Adrenal gland (tissue), 12 donors: ENCODE results near the gene MIOX. TPM values are rescaled to one million over a fixed set of nuclear protein-coding genes. Genes with fewer than 3 reads are reported as not detected.

Experiments
- DNase-seq, 7 donors: peaks; one replicate each; pipeline ENCODE4 v3.0.0-alpha.2; 2019 to 2020
- H3K27ac ChIP-seq, 5 donors: fragments of 200-600 bp; sonication (generic) in 4 of 5; 1 replicate in 3 of 5; 2 replicates in 2 of 5; pipeline versions ENCODE4 v1.5.1 to v1.8.0; 2016 to 2020; ENCODE audit warnings: mild to moderate bottlenecking in 1 of 5
- H3K27me3 ChIP-seq: fragments of 200-600 bp; 2 replicates; pipeline ENCODE4 v1.8.0; 2021
- H3K36me3 ChIP-seq, 2 donors: fragments of 200-600 bp; replicated peaks in 1 of 2; 1 replicate in 1 of 2; 2 replicates in 1 of 2; pipeline versions ENCODE4 v1.5.1 to v1.8.0; 2018 to 2022
- H3K4me1 ChIP-seq, 2 donors: fragments of 200-600 bp; replicated peaks in 1 of 2; 1 replicate in 1 of 2; 2 replicates in 1 of 2; pipeline versions ENCODE4 v1.5.1 to v1.8.0; 2018 to 2021
- H3K4me3 ChIP-seq, 4 donors: fragments of 200-600 bp; sonication (generic) in 3 of 4; one replicate each; pipeline ENCODE4 v1.5.1; 2016 to 2018
- H3K9me3 ChIP-seq, 3 donors: fragments of 200-600 bp; sonication (generic) in 1 of 3; replicated peaks in 1 of 3; 1 replicate in 2 of 3; 2 replicates in 1 of 3; pipeline versions ENCODE4 v1.5.1 to v1.8.0; 2016 to 2021
- CTCF ChIP-seq, 6 experiments: fragments of 450-650 bp in 4 of 6; fragments of 200-600 bp in 2 of 6; sonication (generic) in 1 of 6; IDR thresholded peaks; 1 replicate in 5 of 6; 2 replicates in 1 of 6; pipeline versions ENCODE4 v1.5.1 to v1.8.0; 2016 to 2021; ENCODE audit warnings: antibody characterized with exemption in 6 of 6, mild to moderate bottlenecking in 2 of 6, moderate library complexity in 1 of 6
- POLR2A ChIP-seq, 2 donors: fragments of 450-650 bp; IDR thresholded peaks; one replicate each; pipeline ENCODE4 v1.6.1; 2017; ENCODE audit warnings: antibody characterized with exemption in 2 of 2, mild to moderate bottlenecking in 2 of 2, moderate library complexity in 1 of 2
- WGBS, 4 donors: extraction: QIAGEN DNeasy Blood & Tissue Kit in 2 of 4; methylation state at CpG; one replicate each; pipeline versions ENCODE4 v1.1.5 to v1.1.7; 2013 to 2017; 5-methylcytosine and 5-hydroxymethylcytosine counted together
- intact Hi-C, 2 donors: fragments of 100-400 bp; cut with DNase I; formaldehyde crosslinking; loops; one replicate each; pipeline versions ENCODE4 v1.14.1 to v1.15.0; 2022 to 2023
- polyA plus RNA-seq, 3 donors: library from polyadenylated mRNA; stranded (reverse); fragments of 200-250 nt in 2 of 3; fragments of 350-450 nt in 1 of 3; fragmentation: Illumina TruSeq in 1 of 3; extraction: RNeasy Lipid Tissue Mini Kit (QIAGEN cat#74804) in 1 of 3; gene quantifications; one replicate each; pipeline ENCODE4 v1.2.3, GENCODE V29; 2013 to 2014
- total RNA-seq, 9 donors: library from RNA; depleted of rRNA in 4 of 9; stranded (reverse); fragments of >200 nt in 4 of 9; fragments of 120-200 nt in 1 of 9; fragmentation: NEBNext Ultra II Directional in 1 of 9; extraction: Animal tissue kit (Norgen Biotek cat#: 25700) in 1 of 9; gene quantifications; one replicate each; pipeline versions ENCODE4 v1.1.0 to v1.2.4, GENCODE V29; 2013 to 2023
- donor health status: healthy with polysubstance abuse.
- donor health status: Bipolar disorder and iron deficiency.
- donor health status: DM: yes; HTN: yes; CAD: no.
- donor health status: DM: no; HTN: no; CAD: no.
- donor health status: DM: no; HTN: no; CAD: no.
- donor health status: DM: yes; HTN: yes; CAD: no.

The MIOX gene
- total and polyA plus RNA-seq, 12 donors = not detected

DNA sequence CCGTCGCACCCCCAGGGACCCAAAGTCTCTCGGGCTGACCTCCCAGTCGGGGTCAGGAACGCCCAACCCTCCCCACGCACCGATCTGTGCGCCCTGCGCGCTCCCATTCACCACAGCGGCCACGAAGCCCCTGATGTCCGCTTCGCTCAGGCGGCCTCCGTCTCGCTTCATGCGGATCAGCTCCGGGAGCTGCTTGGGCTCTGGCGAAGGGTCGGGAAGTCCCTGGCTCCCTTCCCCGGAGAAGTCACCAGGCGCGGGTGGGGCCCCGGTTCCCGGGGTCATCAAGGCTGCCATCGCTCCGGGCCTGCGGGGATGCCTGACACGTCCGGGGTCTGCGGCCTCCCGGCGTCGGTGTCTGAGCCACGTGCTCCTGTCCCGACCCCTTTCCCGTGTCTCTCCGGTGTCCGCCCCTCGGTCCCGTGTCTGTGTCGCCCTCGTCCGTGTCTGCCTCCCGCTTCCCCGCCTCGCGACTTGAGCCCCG, 42.8 kb downstream of the MIOX start:
- Histone ChIP-seq H3K9me3 (no peaks in the 10 kb centered on the region), H3K36me3 (no peaks in the 10 kb centered on the region), H3K4me1 (peaks cover 32 to 36% of the 10 kb centered on the region in 2 donors), H3K4me3 (peak overlapping the region in 2 of 4 donors; percentile 17 to 69), H3K27ac (peak overlapping the region in 4 of 5 donors; percentile 77 to 95 (median 84)), H3K27me3 (no peaks in the 10 kb centered on the region)
- 10 to 14% (median 11%) methylated on average over 2 to 50 of the region's 50 CpGs; no CpG with 5 or more reads in 1 of the 4 donors for WGBS, 4 donors
- intact Hi-C loops = no loop called here
- peak in 5 of 7 donors; percentile 43 to 75 (median 50) for DNase-seq
- TF ChIP-seq CTCF (IDR thresholded peaks at IDR 0.05) (no peak), POLR2A (IDR thresholded peaks at IDR 0.05) (no peak)

- Histone ChIP-seq H3K4me1 (peaks cover 27 to 31% of the 10 kb centered on the region in 2 donors), H3K9me3 (no peaks in the 10 kb centered on the region), H3K27ac (peak within 1 kb of the TSS; percentile 77 to 95 (median 78)), H3K4me3 (peak within 1 kb of the TSS in 2 of 4 donors; percentile 17 to 69), H3K36me3 (no peaks in the 10 kb centered on the region), H3K27me3 (no peaks in the 10 kb centered on the region)
- peak; percentile 17 to 36 for TF ChIP-seq POLR2A (IDR thresholded peaks at IDR 0.05)
- no peak for TF ChIP-seq CTCF (IDR thresholded peaks at IDR 0.05)
- WGBS, 4 donors = 1% methylated on average over 23 to 92 of the region's 92 CpGs; no CpG with 5 or more reads in 1 of the 4 donors
- intact Hi-C loops = no loop called here
- peak; percentile 71 to 87 (median 81) for DNase-seq
Observed at GRCh38 chr22:50529897-50530579, 43.4 kb downstream of the MIOX start, which contains the start of gene TYMP. TYMP (minus strand) TSS chr22:50530012; CDS start chr22:50529709, 303 bp downstream.

- H3K36me3 ChIP-seq = no peaks in the 10 kb centered on the region
- no peaks in the 10 kb centered on the region for H3K9me3 ChIP-seq
- TF ChIP-seq CTCF (IDR thresholded peaks at IDR 0.05) = no peak
- TF ChIP-seq POLR2A (IDR thresholded peaks at IDR 0.05) = no peak
- H3K4me1 ChIP-seq = peaks cover 26 to 31% of the 10 kb centered on the region in 2 donors
- no peak for DNase-seq
- H3K27ac ChIP-seq = peak overlapping the region; percentile 77 to 95 (median 78)
- H3K27me3 ChIP-seq = no peaks in the 10 kb centered on the region
- peak overlapping the region in 2 of 4 donors; percentile 17 to 69 for H3K4me3 ChIP-seq
- 1 to 4% (median 2%) methylated on average over 8 to 21 of the region's 21 CpGs for WGBS, 4 donors
- intact Hi-C loops = no loop called here
Observed at GRCh38 chr22:50530580-50530876, 43.9 kb downstream of the MIOX start.

- no peaks in the 10 kb centered on the region for H3K9me3 ChIP-seq
- DNase-seq = peak; percentile 78 to 90 (median 86)
- peak overlapping the region in 3 of 4 donors; percentile 28 to 69 (median 33) for H3K4me3 ChIP-seq
- 4 to 5% (median 5%) methylated on average over 37 to 53 of the region's 53 CpGs for WGBS, 4 donors
- H3K36me3 ChIP-seq = no peaks in the 10 kb centered on the region
- H3K27ac ChIP-seq = peak overlapping the region; percentile 77 to 95 (median 89)
- intact Hi-C loops = no loop called here
- no peaks in the 10 kb centered on the region for H3K27me3 ChIP-seq
- peaks cover 25 to 31% of the 10 kb centered on the region in 2 donors for H3K4me1 ChIP-seq
- TF ChIP-seq CTCF (IDR thresholded peaks at IDR 0.05) = no peak
- TF ChIP-seq POLR2A (IDR thresholded peaks at IDR 0.05) = peak; percentile 35 to 72
Observed at GRCh38 chr22:50530877-50531545, 44.4 kb downstream of the MIOX start.
